Measurements from ENCODE around the gene GOLGA7B. TPM values are rescaled to one million over a fixed set of nuclear protein-coding genes. Genes with fewer than 3 reads are reported as not detected.
"Not testable (repeated sequence)": the region's sequence is repeated elsewhere in the genome, so short reads cannot be mapped to it uniquely, and the experiment has no call there.

GOLGA7B gene
- total RNA-seq, 1 donor from 2014 or later, result 0.05 TPM

DNA sequence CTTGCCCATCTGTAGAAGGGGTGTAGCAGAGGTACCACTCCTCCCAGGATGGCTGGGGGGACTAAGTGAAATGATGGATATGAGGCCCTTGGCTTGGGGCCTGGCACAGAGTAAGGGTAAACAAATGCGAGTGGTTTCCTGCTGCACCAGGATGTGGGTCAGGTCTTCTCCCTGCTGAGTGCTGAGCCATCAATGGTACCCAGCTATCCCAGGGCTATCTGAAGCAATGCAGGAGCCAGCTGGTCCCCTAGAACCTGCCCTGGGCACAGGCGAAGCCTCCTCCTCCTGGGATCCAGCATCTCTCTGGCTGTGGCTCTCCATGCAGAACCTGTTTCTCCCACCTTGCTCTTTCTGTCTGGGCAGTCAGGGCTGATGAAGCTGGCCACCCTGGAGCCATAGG lies 20.9 kb upstream of the GOLGA7B start:
- Mint-ChIP-seq H3K27me3 (ENCODE audit: unreplicated experiment) (peaks cover 8% of the 10 kb centered on the region), H3K4me3 (ENCODE audit: unreplicated experiment) (no peak overlapping the region), H3K27ac (ENCODE audit: unreplicated experiment) (no peak overlapping the region)

DNA sequence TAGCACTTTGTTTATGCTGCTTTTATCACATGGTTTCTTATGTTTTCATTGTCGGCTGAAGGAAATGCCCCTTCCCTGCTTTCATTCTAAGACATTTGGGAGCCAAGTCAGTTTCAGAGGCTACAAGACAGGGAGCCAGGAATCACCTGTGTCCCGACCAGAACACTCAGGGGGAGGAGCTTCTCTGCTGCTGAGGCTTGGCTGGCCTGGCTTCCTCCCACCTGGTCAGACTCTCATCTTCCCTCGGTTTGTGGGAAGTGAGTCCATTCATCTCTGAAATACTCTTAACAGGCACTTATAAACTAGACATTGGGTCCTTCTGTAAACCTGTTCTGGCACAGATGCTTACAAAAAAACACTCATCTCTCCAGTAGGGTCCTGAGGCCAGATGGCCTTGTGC lies 19.6 kb upstream of the GOLGA7B start:
- TF ChIP-seq, protein P1, sequence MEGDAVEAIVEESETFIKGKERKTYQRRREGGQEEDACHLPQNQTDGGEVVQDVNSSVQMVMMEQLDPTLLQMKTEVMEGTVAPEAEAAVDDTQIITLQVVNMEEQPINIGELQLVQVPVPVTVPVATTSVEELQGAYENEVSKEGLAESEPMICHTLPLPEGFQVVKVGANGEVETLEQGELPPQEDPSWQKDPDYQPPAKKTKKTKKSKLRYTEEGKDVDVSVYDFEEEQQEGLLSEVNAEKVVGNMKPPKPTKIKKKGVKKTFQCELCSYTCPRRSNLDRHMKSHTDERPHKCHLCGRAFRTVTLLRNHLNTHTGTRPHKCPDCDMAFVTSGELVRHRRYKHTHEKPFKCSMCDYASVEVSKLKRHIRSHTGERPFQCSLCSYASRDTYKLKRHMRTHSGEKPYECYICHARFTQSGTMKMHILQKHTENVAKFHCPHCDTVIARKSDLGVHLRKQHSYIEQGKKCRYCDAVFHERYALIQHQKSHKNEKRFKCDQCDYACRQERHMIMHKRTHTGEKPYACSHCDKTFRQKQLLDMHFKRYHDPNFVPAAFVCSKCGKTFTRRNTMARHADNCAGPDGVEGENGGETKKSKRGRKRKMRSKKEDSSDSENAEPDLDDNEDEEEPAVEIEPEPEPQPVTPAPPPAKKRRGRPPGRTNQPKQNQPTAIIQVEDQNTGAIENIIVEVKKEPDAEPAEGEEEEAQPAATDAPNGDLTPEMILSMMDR (IDR thresholded peaks at IDR 0.05), result no peak
- no peaks in the 10 kb centered on the region for H3K36me3 Mint-ChIP-seq (ENCODE audit: unreplicated experiment)
- no peaks in the 10 kb centered on the region for H3K9me3 Mint-ChIP-seq (ENCODE audit: unreplicated experiment)
- peaks cover 13% of the 10 kb centered on the region for H3K27me3 Mint-ChIP-seq (ENCODE audit: unreplicated experiment)
- peaks cover 23% of the 10 kb centered on the region for H3K4me1 Mint-ChIP-seq (ENCODE audit: unreplicated experiment)
- no peak overlapping the region for H3K4me3 Mint-ChIP-seq (ENCODE audit: unreplicated experiment)
- no peak for DNase-seq (ENCODE audit: extremely low spot score, unreplicated experiment)
- H3K27ac Mint-ChIP-seq (ENCODE audit: unreplicated experiment), result no peak overlapping the region

More for the DNA sequence above, 20.9 kb upstream of the GOLGA7B start:
- TF ChIP-seq, protein P1 (IDR thresholded peaks at IDR 0.05), result no peak
- Mint-ChIP-seq H3K4me1 (ENCODE audit: unreplicated experiment) (peaks cover 23% of the 10 kb centered on the region), H3K9me3 (ENCODE audit: unreplicated experiment) (no peaks in the 10 kb centered on the region), H3K36me3 (ENCODE audit: unreplicated experiment) (no peaks in the 10 kb centered on the region)
- no peak for DNase-seq (ENCODE audit: extremely low spot score, unreplicated experiment)

GRCh38 chr10:97831259-97831658 lies 18.4 kb upstream of the GOLGA7B start:
- H3K4me3 Mint-ChIP-seq (ENCODE audit: unreplicated experiment), result no peak overlapping the region
- DNase-seq (ENCODE audit: extremely low spot score, unreplicated experiment), result no peak
- no peaks in the 10 kb centered on the region for H3K36me3 Mint-ChIP-seq (ENCODE audit: unreplicated experiment)
- H3K9me3 Mint-ChIP-seq (ENCODE audit: unreplicated experiment), result no peaks in the 10 kb centered on the region
- H3K4me1 Mint-ChIP-seq (ENCODE audit: unreplicated experiment), result peaks cover 23% of the 10 kb centered on the region
- TF ChIP-seq, protein P1 (IDR thresholded peaks at IDR 0.05), result no peak
- H3K27me3 Mint-ChIP-seq (ENCODE audit: unreplicated experiment), result peaks cover 16% of the 10 kb centered on the region
- no peak overlapping the region for H3K27ac Mint-ChIP-seq (ENCODE audit: unreplicated experiment)

GRCh38 chr10:97836446-97836845 lies 13.2 kb upstream of the GOLGA7B start:
- Mint-ChIP-seq H3K9me3 (ENCODE audit: unreplicated experiment) (no peaks in the 10 kb centered on the region), H3K36me3 (ENCODE audit: unreplicated experiment) (no peaks in the 10 kb centered on the region), H3K4me3 (ENCODE audit: unreplicated experiment) (no peak overlapping the region), H3K27ac (ENCODE audit: unreplicated experiment) (no peak overlapping the region), H3K4me1 (ENCODE audit: unreplicated experiment) (peaks cover 9% of the 10 kb centered on the region), H3K27me3 (ENCODE audit: unreplicated experiment) (peaks cover 28% of the 10 kb centered on the region)
- TF ChIP-seq, protein P1 (IDR thresholded peaks at IDR 0.05), result no peak
- no peak for DNase-seq (ENCODE audit: extremely low spot score, unreplicated experiment)

GRCh38 chr10:97838091-97838490 lies 11.6 kb upstream of the GOLGA7B start:
- Mint-ChIP-seq H3K4me3 (ENCODE audit: unreplicated experiment) (no peak overlapping the region), H3K27ac (ENCODE audit: unreplicated experiment) (no peak overlapping the region), H3K9me3 (ENCODE audit: unreplicated experiment) (no peaks in the 10 kb centered on the region), H3K36me3 (ENCODE audit: unreplicated experiment) (no peaks in the 10 kb centered on the region), H3K4me1 (ENCODE audit: unreplicated experiment) (peaks cover 9% of the 10 kb centered on the region), H3K27me3 (ENCODE audit: unreplicated experiment) (peaks cover 28% of the 10 kb centered on the region)
- TF ChIP-seq, protein P1 (IDR thresholded peaks at IDR 0.05), result no peak
- DNase-seq (ENCODE audit: extremely low spot score, unreplicated experiment), result no peak

- H3K36me3 Mint-ChIP-seq (ENCODE audit: unreplicated experiment); H3K4me1 Mint-ChIP-seq (ENCODE audit: unreplicated experiment); DNase-seq (ENCODE audit: extremely low spot score, unreplicated experiment); H3K4me3 Mint-ChIP-seq (ENCODE audit: unreplicated experiment); H3K9me3 Mint-ChIP-seq (ENCODE audit: unreplicated experiment); H3K27ac Mint-ChIP-seq (ENCODE audit: unreplicated experiment): not testable (repeated sequence)
- peaks cover 21% of the 10 kb centered on the region for H3K27me3 Mint-ChIP-seq (ENCODE audit: unreplicated experiment)
Observed at GRCh38 chr10:97841166-97841565, 8.5 kb upstream of the GOLGA7B start.

- peaks cover 13% of the 10 kb centered on the region for H3K27me3 Mint-ChIP-seq (ENCODE audit: unreplicated experiment)
- H3K9me3 Mint-ChIP-seq (ENCODE audit: unreplicated experiment); H3K27ac Mint-ChIP-seq (ENCODE audit: unreplicated experiment); H3K4me1 Mint-ChIP-seq (ENCODE audit: unreplicated experiment); H3K36me3 Mint-ChIP-seq (ENCODE audit: unreplicated experiment); H3K4me3 Mint-ChIP-seq (ENCODE audit: unreplicated experiment); DNase-seq (ENCODE audit: extremely low spot score, unreplicated experiment): not testable (repeated sequence)
Observed at GRCh38 chr10:97842114-97842513, 7.5 kb upstream of the GOLGA7B start.

Data from osteocyte (in vitro differentiated cells).